ENCODE results near the gene CGNL1. TPM values are rescaled to one million over a fixed set of nuclear protein-coding genes. Genes with fewer than 3 reads are reported as not detected.

Gene CGNL1
- total and polyA plus RNA-seq, 2 donors: 12.7 to 31.7 TPM

DNA sequence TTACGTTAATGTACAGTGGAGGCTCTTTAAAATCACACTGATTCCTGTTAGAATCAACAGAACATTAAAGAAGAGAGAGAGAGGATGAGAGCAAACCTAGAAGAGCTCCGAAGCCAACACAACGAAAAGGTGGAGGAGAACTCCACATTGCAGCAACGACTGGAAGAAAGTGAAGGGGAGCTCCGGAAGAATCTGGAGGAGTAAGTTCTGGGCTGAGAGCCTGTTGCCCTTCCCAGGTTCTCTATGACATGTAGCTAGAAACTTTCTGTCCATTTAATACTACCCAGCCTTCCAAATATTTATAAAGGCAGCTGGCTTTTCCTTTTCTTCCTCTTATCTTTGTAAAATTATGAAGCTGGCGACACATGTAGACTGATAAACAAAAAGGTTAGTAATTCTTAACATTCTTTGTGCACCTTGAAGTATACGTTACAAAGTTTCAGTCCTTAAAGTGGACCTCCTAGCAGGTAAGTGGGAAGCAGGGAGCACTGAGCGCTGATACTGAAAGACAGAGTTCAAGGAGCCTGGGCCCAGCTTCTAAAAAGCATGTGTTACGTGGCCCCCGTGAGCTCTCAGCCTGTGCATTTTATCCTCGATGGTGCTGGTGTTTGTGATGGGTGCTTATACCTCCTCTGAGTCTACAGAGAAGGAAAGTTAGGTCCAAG, 75.9 kb downstream of the CGNL1 start:
- WGBS: 85% methylated on average over 11 of the region's 11 CpGs
- Histone ChIP-seq H3K36me3 (ENCODE audit: insufficient read depth) (no peaks in the 10 kb centered on the region), H3K4me1 (ENCODE audit: insufficient read depth) (no peaks in the 10 kb centered on the region), H3K27ac (ENCODE audit: low read depth) (no peak overlapping the region), H3K4me3 (ENCODE audit: low read depth, low read length) (no peak overlapping the region)
- DNase-seq (ENCODE audit: extremely low spot score): no peak

DNA sequence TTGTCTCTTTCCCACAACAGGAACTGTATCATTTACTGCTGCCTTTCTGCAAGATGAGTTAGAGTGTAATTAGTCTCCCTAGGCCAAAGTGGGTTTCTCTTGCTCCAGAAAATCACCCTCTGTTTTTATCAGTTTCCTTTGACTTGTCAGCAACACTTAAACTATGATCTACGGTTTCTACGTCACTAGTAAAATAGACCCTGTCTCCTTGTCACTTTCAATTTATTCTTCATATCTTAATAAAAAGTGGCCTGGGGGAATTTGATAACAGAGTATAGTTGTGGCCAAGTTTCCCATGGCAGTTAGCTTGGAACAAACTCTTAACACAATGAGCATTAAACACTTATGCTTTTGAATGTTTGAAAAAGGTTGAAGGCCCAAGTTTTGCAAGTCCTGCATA, 79.6 kb downstream of the CGNL1 start:
- Histone ChIP-seq H3K36me3 (ENCODE audit: insufficient read depth) (no peaks in the 10 kb centered on the region), H3K27ac (ENCODE audit: low read depth) (no peak overlapping the region), H3K4me1 (ENCODE audit: insufficient read depth) (no peaks in the 10 kb centered on the region), H3K4me3 (ENCODE audit: low read depth, low read length) (no peak overlapping the region)
- 72% methylated on average over 2 of the region's 2 CpGs for WGBS
- DNase-seq (ENCODE audit: extremely low spot score): no peak

DNA sequence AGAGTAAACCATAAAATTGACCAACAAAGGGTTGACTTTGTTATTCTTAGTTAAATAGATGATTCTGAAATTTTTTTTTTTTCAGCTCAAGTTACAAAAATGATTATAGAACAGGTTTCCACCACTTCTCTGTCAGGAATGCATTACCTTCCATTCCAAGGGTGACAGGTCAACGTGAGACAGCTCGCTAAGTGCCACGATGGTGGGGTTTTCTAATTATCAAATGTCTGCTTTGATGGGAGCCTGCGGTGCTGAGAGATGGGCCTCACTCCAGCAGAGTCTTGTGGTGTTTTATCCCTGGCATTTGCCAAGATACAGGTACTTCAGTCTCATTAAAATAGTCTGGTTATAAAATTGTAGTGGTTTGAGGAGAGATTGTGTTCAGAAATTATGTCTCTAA, 80.3 kb downstream of the CGNL1 start:
- DNase-seq (ENCODE audit: extremely low spot score): no peak
- Histone ChIP-seq H3K36me3 (ENCODE audit: insufficient read depth) (no peaks in the 10 kb centered on the region), H3K4me1 (ENCODE audit: insufficient read depth) (no peaks in the 10 kb centered on the region), H3K4me3 (ENCODE audit: low read depth, low read length) (no peak overlapping the region), H3K27ac (ENCODE audit: low read depth) (no peak overlapping the region)
- 82% methylated on average over 4 of the region's 4 CpGs for WGBS

DNA sequence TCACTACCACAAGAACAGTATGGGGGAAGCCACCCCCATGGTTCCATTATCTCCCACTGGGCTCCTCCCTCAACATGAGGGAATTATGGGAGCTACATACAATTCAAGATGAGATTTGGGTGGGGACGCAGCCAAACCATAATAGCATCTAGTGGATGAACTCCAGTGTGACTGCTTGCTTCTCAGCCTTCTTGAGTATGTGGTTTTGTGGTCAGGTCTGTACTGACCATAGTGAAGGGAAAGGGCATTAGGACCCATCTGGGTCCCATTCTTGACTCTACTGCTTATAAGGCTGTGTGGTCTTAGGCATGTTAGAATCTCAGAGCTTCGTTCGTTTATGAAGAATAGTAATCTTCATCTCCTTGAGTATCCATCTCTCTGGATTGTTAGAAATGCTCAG, 81.4 kb downstream of the CGNL1 start:
- H3K4me3 ChIP-seq (ENCODE audit: low read depth, low read length): no peak overlapping the region
- no peaks in the 10 kb centered on the region for H3K4me1 ChIP-seq (ENCODE audit: insufficient read depth)
- no peak for DNase-seq (ENCODE audit: extremely low spot score)
- 64% methylated on average over 3 of the region's 3 CpGs for WGBS
- no peaks in the 10 kb centered on the region for H3K36me3 ChIP-seq (ENCODE audit: insufficient read depth)
- no peak overlapping the region for H3K27ac ChIP-seq (ENCODE audit: low read depth)

DNA sequence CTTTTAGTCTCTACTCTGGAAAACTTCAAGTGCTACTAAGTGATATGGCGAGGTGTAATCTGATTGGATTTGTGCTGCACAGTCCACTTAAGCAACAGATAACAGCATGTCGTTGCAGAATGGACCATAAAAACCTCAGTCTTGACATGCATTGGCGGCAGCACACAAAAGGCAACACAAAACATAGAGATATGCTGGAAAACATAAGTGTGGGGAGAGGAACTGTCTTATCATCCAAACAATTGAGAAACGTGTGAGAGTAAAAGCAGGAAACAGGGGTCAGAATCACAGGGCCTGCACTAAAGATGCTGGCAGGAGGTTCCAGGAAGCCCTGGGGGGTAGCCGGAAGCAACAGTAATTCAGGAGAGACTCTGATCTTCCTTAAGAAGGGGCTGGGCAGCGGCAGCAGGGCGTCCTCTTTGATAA, 82.1 kb downstream of the CGNL1 start:
- WGBS: 41% methylated on average over 7 of the region's 7 CpGs
- H3K4me3 ChIP-seq (ENCODE audit: low read depth, low read length): no peak overlapping the region
- no peak overlapping the region for H3K27ac ChIP-seq (ENCODE audit: low read depth)
- no peaks in the 10 kb centered on the region for H3K36me3 ChIP-seq (ENCODE audit: insufficient read depth)
- peak; percentile 84 for DNase-seq (ENCODE audit: extremely low spot score)
- H3K4me1 ChIP-seq (ENCODE audit: insufficient read depth): no peaks in the 10 kb centered on the region

DNA sequence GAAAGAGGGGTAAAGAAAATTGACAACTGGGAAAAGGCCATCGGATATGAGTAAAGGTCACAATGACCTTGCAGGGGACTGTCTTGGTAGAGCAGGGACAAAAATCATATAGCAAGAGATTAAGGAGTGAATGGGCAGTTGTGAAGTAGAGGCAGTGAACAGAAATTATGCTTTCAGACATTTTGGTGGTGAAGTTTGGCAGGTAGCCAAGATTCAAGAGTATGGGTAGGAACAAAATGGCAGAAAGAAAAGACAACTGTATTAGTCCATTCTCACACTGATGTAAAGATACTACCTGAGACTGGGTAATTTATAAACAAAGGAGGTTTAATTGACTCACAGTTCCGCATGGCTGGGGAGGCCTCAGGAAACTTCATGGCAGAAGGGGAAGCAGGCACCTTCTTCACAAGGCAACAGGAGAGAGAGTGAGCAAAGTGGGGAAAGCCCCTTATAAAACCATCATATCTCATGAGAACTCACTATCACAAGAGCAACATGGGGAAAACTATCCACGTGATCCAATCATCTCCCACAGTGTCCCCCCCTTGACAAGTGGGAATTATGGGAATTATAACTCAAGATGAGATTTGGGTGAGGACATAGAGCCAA, 84.0 kb downstream of the CGNL1 start:
- no peak for DNase-seq (ENCODE audit: extremely low spot score)
- WGBS: 97% methylated on average over 3 of the region's 3 CpGs
- Histone ChIP-seq H3K4me3 (ENCODE audit: low read depth, low read length) (no peak overlapping the region), H3K27ac (ENCODE audit: low read depth) (no peak overlapping the region), H3K36me3 (ENCODE audit: insufficient read depth) (no peaks in the 10 kb centered on the region), H3K4me1 (ENCODE audit: insufficient read depth) (no peaks in the 10 kb centered on the region)

DNA sequence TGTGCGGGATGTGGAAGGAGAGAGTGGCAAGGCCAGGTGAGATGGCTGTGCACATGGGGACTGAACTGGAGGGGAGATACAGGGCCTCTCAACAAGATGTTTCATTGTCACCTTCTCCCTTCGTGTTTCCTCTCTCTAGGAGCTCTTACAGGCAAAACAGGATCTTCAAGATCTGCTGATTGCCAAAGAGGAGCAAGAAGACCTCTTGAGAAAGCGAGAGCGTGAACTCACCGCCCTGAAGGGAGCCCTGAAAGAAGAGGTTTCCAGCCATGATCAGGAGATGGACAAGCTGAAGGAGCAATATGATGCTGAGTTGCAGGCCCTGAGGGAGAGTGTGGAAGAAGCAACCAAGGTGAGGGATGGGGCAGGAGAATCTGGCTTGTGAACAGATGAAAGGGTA, 85.2 kb downstream of the CGNL1 start:
- 95% methylated on average over 5 of the region's 5 CpGs for WGBS
- no peak overlapping the region for H3K27ac ChIP-seq (ENCODE audit: low read depth)

DNA sequence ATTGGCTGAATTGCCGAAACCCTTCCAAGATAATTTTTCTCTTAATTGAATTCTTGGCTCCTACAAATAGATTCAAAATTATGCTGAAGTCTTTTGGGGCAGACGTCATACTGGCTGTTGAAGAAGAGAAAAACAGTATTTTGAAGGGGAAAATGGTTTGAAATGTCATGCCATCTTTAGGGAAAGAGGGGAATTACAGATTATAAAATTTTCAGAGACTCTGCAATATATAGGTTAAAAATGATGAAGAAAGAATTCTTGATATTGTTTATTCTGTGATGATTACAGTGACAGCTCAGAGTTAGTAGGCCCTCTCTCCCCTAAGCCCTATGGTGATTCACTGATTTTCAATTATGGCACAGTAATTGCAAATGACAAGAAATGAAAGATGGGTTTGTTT, 86.1 kb downstream of the CGNL1 start:
- no peak overlapping the region for H3K27ac ChIP-seq (ENCODE audit: low read depth)
- no peak for DNase-seq (ENCODE audit: extremely low spot score)

More for the DNA sequence above, 85.2 kb downstream of the CGNL1 start:
- no peak overlapping the region for H3K4me3 ChIP-seq (ENCODE audit: low read depth, low read length)
- no peak for DNase-seq (ENCODE audit: extremely low spot score)
- no peaks in the 10 kb centered on the region for H3K36me3 ChIP-seq (ENCODE audit: insufficient read depth)
- H3K4me1 ChIP-seq (ENCODE audit: insufficient read depth): no peaks in the 10 kb centered on the region

DNA sequence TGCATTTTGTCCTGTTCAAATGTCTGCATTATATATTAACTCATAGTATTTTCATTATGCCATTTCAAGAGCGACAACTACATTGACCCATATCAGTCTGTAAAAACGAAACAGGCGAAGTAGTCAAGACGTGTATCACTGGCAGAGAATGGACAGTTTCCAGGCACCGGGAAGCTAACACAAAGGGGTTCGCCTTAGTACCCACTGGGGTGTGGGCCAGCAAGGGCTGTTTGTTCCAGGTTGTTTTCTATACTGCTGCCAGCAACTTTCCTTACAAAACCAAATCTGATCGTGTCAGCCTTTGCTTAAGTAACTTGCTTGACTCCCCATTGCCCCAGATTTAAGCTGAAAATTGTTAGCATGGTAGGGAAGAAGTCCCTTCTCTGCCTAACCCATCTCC, 87.1 kb downstream of the CGNL1 start:
- Histone ChIP-seq H3K4me3 (ENCODE audit: low read depth, low read length) (no peak overlapping the region), H3K27ac (ENCODE audit: low read depth) (no peak overlapping the region), H3K36me3 (ENCODE audit: insufficient read depth) (no peaks in the 10 kb centered on the region), H3K4me1 (ENCODE audit: insufficient read depth) (no peaks in the 10 kb centered on the region)
- no peak for DNase-seq (ENCODE audit: extremely low spot score)
- WGBS: 92% methylated on average over 7 of the region's 7 CpGs

More for the DNA sequence above, 86.1 kb downstream of the CGNL1 start:
- 54% methylated on average over 2 of the region's 2 CpGs for WGBS
- Histone ChIP-seq H3K4me1 (ENCODE audit: insufficient read depth) (no peaks in the 10 kb centered on the region), H3K36me3 (ENCODE audit: insufficient read depth) (no peaks in the 10 kb centered on the region), H3K4me3 (ENCODE audit: low read depth, low read length) (no peak overlapping the region)

DNA sequence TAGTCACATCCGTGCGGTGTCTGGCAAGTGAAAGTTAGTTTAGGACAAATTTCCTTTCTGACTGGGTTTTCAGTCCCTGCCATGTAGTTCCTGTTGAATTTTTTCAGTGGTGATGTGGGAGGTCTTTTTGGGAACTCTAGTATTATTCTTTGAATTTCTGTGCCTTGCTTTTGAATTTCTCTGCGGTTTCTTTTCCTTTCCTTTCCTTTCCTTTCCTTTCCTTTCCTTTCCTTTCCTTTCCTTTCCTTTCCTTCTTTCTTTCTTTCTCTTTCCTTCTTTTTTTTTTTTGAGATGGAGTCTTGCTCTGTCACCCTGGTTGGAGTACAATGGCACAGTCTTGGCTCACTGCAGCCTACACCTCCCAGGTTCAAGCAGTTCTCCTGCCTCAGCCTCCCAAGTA, 88.2 kb downstream of the CGNL1 start:
- H3K4me1 ChIP-seq (ENCODE audit: insufficient read depth): no peaks in the 10 kb centered on the region
- no peak overlapping the region for H3K4me3 ChIP-seq (ENCODE audit: low read depth, low read length)
- H3K27ac ChIP-seq (ENCODE audit: low read depth): no peak overlapping the region
- no peaks in the 10 kb centered on the region for H3K36me3 ChIP-seq (ENCODE audit: insufficient read depth)
- 93% methylated on average over 3 of the region's 3 CpGs for WGBS
- DNase-seq (ENCODE audit: extremely low spot score): no peak

DNA sequence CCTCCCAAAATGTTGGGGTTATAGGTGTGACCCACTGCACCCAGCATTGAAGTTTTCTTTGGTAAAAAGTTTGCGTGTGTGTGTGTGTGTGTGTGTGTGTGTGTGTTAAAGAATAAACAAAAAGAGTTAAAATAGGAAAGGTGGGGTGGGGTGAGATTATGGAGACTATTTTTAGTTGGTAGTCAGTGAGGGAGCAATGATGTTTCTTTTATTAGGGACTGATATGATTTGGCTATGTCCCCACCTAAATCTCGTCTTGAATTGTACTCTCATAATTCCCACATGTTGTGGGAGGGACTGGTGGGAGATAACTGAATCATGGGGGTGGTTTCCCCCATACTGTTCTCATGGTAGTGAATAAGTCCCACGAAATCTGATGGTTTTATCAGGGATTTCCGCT, 92.2 kb downstream of the CGNL1 start:
- 84% methylated on average over 4 of the region's 4 CpGs for WGBS
- no peaks in the 10 kb centered on the region for H3K36me3 ChIP-seq (ENCODE audit: insufficient read depth)
- H3K4me3 ChIP-seq (ENCODE audit: low read depth, low read length): no peak overlapping the region
- no peak for DNase-seq (ENCODE audit: extremely low spot score)
- H3K27ac ChIP-seq (ENCODE audit: low read depth): no peak overlapping the region
- H3K4me1 ChIP-seq (ENCODE audit: insufficient read depth): no peaks in the 10 kb centered on the region

DNA sequence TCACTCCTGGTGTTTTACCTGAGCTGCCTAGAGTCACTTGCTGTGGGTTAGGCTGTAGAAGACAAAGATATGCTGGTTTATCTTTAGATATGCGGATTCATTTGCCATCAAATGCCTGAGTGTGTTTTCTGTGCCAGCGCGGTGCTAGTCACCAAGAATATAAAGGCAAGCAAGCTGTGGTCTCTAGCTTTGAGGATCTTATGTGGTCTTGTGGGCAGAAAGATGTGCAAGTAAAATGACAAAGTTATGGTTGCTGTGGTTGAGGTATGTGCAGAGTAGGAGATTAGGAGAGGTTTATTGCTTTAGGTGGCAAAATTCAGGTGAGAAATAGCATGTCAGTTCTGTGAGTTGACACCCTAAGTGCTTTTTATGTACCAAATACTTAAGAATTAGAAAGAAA, 94.2 kb downstream of the CGNL1 start:
- H3K4me3 ChIP-seq (ENCODE audit: low read depth, low read length): no peak overlapping the region
- H3K27ac ChIP-seq (ENCODE audit: low read depth): no peak overlapping the region
- H3K4me1 ChIP-seq (ENCODE audit: insufficient read depth): no peaks in the 10 kb centered on the region
- no peaks in the 10 kb centered on the region for H3K36me3 ChIP-seq (ENCODE audit: insufficient read depth)
- 95% methylated on average over 3 of the region's 3 CpGs for WGBS
- no peak for DNase-seq (ENCODE audit: extremely low spot score)

DNA sequence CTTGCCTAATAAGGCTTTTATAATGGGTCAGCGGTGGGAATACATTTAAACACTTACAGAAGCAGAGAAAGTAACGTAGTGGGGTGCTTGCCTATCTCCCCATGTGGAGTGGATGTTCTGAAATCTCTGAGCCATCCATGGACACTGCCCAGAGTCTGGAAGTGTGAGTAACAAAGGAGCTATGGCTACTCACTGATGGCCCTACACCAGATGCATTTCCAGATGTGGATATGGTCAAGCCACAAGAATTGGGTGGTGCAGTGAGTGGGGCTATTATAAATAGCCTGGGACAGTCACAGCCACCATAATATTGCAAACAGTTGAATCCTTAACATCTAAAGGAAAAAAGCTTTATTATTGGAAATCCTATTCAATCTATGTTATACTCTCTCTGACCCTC, 96.6 kb downstream of the CGNL1 start:
- WGBS: 92% methylated on average over 2 of the region's 2 CpGs
- no peak for DNase-seq (ENCODE audit: extremely low spot score)
- H3K36me3 ChIP-seq (ENCODE audit: insufficient read depth): no peaks in the 10 kb centered on the region
- no peak overlapping the region for H3K4me3 ChIP-seq (ENCODE audit: low read depth, low read length)
- H3K27ac ChIP-seq (ENCODE audit: low read depth): no peak overlapping the region
- no peaks in the 10 kb centered on the region for H3K4me1 ChIP-seq (ENCODE audit: insufficient read depth)

DNA sequence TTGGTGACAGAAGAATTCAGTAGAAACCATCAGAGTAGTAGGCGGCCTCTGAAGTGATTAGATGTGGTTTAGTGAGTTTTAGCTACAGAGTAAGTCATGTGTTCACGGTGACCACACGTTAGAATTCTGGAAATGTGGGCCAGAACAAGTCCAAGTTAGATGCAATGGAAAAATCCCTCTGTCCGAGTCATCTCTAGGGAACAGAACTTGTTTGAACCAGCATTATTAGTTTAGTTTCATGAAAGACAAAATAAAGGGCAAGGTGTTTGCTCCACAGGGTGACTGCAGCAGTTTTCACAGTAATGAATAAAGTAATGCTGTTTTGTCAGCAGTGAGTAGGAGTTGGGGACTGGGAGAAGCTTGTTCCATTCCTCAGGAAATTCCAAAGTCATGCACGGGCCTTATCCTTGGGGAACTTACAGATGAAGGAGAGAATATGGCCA, 100.2 kb downstream of the CGNL1 start:
- no peak for DNase-seq (ENCODE audit: extremely low spot score)
- H3K27ac ChIP-seq (ENCODE audit: low read depth): no peak overlapping the region
- whole genome bisulfite sequencing: 74% methylated on average over 5 of the region's 5 CpGs
- no peaks in the 10 kb centered on the region for H3K4me1 ChIP-seq (ENCODE audit: insufficient read depth)
- H3K4me3 ChIP-seq (ENCODE audit: low read depth, low read length): no peak overlapping the region
- no peaks in the 10 kb centered on the region for H3K36me3 ChIP-seq (ENCODE audit: insufficient read depth)
